ENCODE results near the gene PRC1. TPM values are rescaled to one million over a fixed set of nuclear protein-coding genes. Genes with fewer than 3 reads are reported as not detected.

Gene PRC1
- total RNA-seq, 2 donors from 2014 or later: 4.8 to 12.9 TPM

- Histone ChIP-seq H3K4me1 (no peaks in the 10 kb centered on the region), H3K36me3 (peaks cover 91% of the 10 kb centered on the region)
These were observed 51.8 kb downstream of the PRC1 start for GRCh38 chr15:90942354-90943120.

DNA sequence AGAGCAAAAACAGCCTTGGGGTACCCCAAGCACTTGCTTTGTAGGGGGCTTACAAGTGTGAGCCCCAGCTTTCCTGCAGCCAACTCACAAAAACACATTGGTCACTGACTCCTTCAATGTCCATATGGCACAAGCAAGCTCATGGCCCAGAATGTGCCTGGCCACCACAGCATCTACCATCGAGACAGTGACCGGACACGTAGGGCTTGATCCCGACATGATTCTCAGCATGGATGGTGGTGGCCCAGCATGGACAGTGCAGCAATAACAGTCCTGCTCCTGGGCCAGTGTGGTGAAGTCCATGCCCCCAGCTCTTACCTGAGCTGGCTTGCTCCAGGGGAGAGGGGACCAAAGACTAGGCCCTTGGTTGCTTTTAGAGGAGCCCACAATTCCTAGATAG is 53.3 kb downstream of the PRC1 start:
- DNase-seq (ENCODE audit: low spot score): no peak
- TF ChIP-seq CTCF (IDR thresholded peaks at IDR 0.05): no peak
- Histone ChIP-seq H3K36me3 (peaks cover 76% of the 10 kb centered on the region), H3K27ac (no peak overlapping the region), H3K27me3 (no peaks in the 10 kb centered on the region), H3K4me3 (no peak overlapping the region), H3K4me1 (peaks cover 0 to 8% of the 10 kb centered on the region in 2 donors), H3K9me3 (no peaks in the 10 kb centered on the region)

More at GRCh38 chr15:90942354-90943120, 51.8 kb downstream of the PRC1 start:
- no peak for DNase-seq (ENCODE audit: low spot score)
- Histone ChIP-seq H3K9me3 (no peaks in the 10 kb centered on the region), H3K27ac (no peak overlapping the region), H3K27me3 (no peaks in the 10 kb centered on the region), H3K4me3 (no peak overlapping the region)
- TF ChIP-seq CTCF (IDR thresholded peaks at IDR 0.05): no peak

DNA sequence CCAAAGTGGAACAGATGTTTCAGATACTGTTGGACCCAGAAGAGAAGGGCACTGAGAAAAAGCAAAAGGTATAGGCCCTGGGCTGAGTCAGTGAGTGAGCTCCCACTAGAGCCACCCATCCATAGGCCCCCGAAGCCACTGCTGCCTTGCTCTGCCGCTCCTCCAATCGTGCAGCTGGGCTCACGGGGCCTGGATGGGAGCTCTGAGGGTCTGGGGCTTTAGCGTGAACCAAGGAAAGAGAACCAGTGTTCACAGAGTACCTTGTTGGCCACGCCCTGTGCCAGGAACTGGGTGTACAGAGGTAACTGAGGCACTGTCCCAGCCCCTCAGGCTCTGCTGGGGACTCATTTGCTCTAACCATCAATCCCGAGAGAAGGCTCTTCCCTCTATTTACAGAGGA is 54.6 kb downstream of the PRC1 start:
- Histone ChIP-seq H3K4me1 (peaks cover 0 to 15% of the 10 kb centered on the region in 2 donors), H3K9me3 (no peaks in the 10 kb centered on the region), H3K27me3 (no peaks in the 10 kb centered on the region), H3K27ac (no peak overlapping the region), H3K36me3 (peaks cover 68% of the 10 kb centered on the region), H3K4me3 (no peak overlapping the region)
- DNase-seq (ENCODE audit: low spot score): no peak
- no peak for TF ChIP-seq CTCF (IDR thresholded peaks at IDR 0.05)

DNA sequence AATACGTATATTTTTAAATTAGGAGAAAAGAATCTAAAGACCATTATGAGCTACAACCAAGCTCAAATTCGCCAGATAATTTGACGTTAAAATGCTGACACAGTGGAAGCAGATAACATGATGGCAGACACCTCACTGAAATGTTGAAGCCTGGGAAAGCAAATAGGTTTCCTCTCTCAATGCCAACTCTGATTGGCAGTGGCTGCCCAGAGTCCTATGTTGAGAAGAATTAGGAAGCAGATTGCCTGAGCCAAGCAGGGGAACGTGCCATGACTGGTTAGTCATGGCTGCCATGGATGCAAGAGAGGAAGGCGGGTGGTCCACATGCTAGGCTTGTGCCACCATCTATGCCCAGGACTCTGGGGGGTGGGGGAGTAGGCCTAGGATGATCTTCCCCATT is 56.1 kb downstream of the PRC1 start:
- H3K27me3 ChIP-seq: no peaks in the 10 kb centered on the region
- H3K9me3 ChIP-seq: no peaks in the 10 kb centered on the region
- H3K4me1 ChIP-seq: peaks cover 0 to 25% of the 10 kb centered on the region in 2 donors
- TF ChIP-seq CTCF (IDR thresholded peaks at IDR 0.05): no peak
- no peak overlapping the region for H3K4me3 ChIP-seq
- H3K27ac ChIP-seq: no peak overlapping the region
- H3K36me3 ChIP-seq: peaks cover 53% of the 10 kb centered on the region
- DNase-seq (ENCODE audit: low spot score): no peak

DNA sequence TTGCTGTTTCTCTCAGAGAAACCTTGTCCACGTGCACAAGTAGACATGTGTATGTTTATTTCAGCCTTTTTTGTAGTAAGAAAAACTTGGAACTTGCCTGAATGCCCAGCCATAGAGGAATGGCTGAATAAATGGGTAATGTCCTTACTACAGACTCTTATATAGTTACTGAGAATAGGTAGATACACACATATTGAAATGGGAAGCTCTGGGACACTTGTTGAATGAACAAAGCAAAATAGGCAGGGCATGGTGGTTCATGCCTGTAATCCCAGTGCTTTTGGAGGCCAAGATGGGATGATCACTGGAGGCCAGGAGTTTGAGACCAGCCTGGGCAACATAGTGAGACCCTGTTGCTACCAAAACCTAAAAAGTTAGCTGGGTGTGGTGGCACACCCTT is 57.5 kb downstream of the PRC1 start:
- H3K4me3 ChIP-seq: no peak overlapping the region
- no peak overlapping the region for H3K27ac ChIP-seq
- peaks cover 0 to 33% of the 10 kb centered on the region in 2 donors for H3K4me1 ChIP-seq
- TF ChIP-seq CTCF (IDR thresholded peaks at IDR 0.05): no peak
- no peaks in the 10 kb centered on the region for H3K9me3 ChIP-seq
- DNase-seq (ENCODE audit: low spot score): no peak
- peaks cover 39% of the 10 kb centered on the region for H3K36me3 ChIP-seq
- H3K27me3 ChIP-seq: no peaks in the 10 kb centered on the region

Measured in right atrium auricular region (tissue), 2 donors.